HG02852 (cell line): ENCODE results near the gene FLNB.

Source experiments
- ATAC-seq: cut with Tn5 transposase; IDR thresholded peaks from one replicate; pipeline ENCODE4 v1.9.1; 2021; ENCODE audit warnings: mild to moderate bottlenecking, moderate library complexity; ENCODE audit not compliant: unreplicated experiment

FLNB gene

DNA sequence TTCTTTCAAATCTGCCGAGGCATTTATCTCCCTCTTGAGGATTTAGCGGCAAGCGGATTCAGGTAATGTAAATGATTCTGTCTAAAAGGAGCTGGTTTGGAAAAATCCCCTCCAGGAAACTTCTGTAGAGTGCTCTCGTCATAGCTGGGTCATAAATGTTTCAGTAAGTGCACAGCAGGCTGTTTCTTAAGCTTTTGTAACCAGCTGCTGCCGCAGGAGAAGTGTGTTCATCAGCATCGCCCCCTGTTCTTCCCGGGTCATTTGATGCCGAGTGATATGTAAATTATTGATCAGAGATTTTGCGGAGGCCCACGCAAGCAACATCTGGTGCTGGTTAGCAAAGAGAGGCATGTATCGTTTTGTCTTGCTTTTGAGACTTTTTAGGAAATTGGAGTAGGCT, 149.5 kb downstream of the FLNB start:
- no peak for ATAC-seq

GRCh38 chr3:58158442-58159153, 150.4 kb downstream of the FLNB start:
- no peak for ATAC-seq

- ATAC-seq = no peak
Measured at GRCh38 chr3:58160399-58160798, 152.2 kb downstream of the FLNB start.

- ATAC-seq = no peak
Measured at GRCh38 chr3:58161435-58162398, 153.5 kb downstream of the FLNB start.

GRCh38 chr3:58163234-58163633, 155.0 kb downstream of the FLNB start:
- no peak for ATAC-seq

- no peak for ATAC-seq
Measured at GRCh38 chr3:58164199-58164879, 156.1 kb downstream of the FLNB start.

DNA sequence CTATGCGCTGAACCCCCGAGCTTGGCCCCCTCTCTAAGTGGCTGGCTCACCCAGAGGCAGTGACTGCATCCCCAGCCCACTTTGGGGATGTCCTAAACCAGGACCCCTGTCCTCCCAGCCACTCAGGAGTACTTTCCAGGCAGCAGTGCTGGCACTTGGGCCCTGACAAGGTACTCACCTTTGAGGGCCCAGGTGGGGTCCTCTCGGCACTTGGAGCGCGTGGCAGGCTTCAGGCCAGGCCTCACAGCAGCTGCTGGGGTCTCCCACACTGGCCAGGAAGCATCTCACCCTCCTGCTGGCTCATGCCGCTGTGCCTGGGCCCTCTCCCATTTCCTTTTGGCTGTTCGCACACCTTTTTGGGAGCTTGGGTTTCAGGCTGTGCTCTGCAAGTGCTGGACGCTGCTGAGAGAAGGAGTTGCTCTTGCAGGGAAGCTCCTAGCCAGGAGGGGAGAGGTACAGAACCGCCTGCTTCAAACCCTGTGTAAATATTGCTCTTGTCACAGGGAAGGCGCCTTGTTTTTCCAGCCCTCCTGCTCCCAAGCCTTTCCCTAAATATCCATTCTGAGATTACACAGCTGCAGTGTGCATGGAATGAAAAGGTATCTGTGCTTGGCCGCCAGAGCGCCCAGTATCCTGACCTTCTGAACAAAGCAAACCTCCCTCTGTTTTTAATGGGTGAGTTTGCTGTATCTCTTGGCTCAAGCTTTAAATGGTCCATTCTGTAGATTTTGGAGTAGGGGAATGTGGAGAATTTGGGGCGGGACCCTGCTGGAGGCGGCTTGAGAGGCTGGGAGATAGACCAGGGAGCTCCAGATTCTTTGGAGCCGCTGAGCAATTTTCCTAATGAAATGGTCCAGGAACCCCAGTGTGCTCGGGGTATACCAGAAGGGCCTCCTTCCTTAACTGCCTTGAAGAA, 156.9 kb downstream of the FLNB start:
- ATAC-seq = no peak

GRCh38 chr3:58167431-58168351, 159.5 kb downstream of the FLNB start:
- ATAC-seq = peak; percentile 64

GRCh38 chr3:58168498-58168897, 160.3 kb downstream of the FLNB start:
- ATAC-seq = no peak

GRCh38 chr3:58169371-58169770, 161.1 kb downstream of the FLNB start:
- ATAC-seq = no peak

- no peak for ATAC-seq
Measured at GRCh38 chr3:58170376-58170775, 162.2 kb downstream of the FLNB start.

DNA sequence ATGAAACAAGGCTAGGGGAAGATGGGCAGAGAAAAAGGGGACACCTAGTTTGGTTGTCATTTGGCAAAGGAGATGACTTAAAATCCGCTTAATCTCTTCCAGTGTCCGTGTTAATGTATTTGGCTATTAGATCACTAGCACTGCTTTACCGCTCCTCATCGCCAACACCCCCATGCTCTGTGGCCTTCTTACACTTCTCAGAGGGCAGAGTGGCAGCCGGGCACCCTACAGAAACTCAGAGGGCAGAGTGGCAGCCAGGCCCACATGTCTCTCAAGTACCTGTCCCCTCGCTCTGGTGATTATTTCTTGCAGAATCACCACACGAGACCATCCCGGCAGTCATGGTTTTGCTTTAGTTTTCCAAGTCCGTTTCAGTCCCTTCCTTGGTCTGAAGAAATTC, 162.9 kb downstream of the FLNB start:
- no peak for ATAC-seq

- no peak for ATAC-seq
Measured at GRCh38 chr3:58173029-58173668, 164.9 kb downstream of the FLNB start.

- ATAC-seq = no peak
Measured at GRCh38 chr3:58173669-58174398, 165.6 kb downstream of the FLNB start.

DNA sequence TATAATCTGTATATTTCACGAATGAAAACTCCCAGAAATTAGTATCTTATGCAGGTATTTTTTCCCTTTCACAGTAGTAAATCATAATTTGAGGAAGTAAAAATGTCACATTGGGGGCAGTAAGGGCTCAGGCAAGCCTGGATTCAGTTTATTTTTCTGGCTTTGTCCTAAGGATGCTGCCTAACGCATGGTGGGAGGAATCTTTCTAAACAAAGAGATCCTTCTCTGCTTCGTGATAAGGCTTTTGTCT, 166.9 kb downstream of the FLNB start:
- no peak for ATAC-seq

- ATAC-seq = no peak
Measured at GRCh38 chr3:58175437-58176184, 167.4 kb downstream of the FLNB start.

DNA sequence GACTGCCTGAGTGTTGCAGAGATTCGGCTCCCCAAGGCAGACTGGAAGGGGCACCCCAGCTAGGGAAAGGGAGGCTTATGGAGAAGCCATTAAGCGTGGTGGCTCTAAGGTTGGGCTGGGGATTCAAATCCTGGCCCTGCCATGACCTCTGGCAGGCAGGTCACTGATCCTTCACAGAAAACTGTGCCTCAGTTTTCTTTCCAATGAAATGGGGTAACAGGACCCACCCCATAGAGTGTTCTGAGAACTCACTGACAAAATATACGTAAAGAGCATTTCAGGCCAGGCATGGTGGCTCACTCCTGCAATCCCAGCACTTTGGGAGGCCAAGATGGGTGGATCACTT, 167.9 kb downstream of the FLNB start:
- no peak for ATAC-seq
